Measurements from ENCODE around the gene ERG28. TPM values are rescaled to one million over a fixed set of nuclear protein-coding genes. Genes with fewer than 3 reads are reported as not detected.

Gene ERG28
- total RNA-seq, 1 experiment from 2014 or later: 29.1 TPM

DNA sequence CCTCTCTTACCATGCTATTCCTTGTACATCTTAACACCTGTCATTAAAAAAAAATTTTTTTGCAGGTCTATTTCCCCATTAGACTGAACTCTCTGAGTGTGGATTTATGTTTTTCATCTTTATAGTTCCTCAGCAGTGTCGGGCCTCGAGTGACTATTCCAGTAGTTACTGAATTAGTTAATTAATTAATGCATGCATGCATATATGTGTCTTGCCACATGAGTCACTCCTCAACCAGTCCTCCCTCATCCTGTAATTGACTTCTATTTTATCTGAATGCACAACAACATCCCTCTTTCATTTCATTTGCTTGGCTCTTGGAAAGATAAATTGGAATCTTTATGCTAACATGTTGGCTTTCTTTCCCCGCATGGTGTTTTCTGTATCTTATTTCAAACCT is 35.6 kb downstream of the ERG28 start:
- no peak overlapping the region for H3K27ac Mint-ChIP-seq
- H3K23me2 ChIP-seq (ENCODE audit: insufficient read length, low read depth, low read length, poor library complexity, severe bottlenecking): no peaks in the 10 kb centered on the region
- no peak overlapping the region for H3K18ac ChIP-seq (ENCODE audit: insufficient read length, low read depth, low read length)
- no peak overlapping the region for H2AK5ac ChIP-seq (ENCODE audit: insufficient read length, low read length)
- no peaks in the 10 kb centered on the region for H3K79me2 ChIP-seq (ENCODE audit: insufficient read depth, low read length)
- H4K8ac ChIP-seq (replicated peaks; ENCODE audit: insufficient read length, low read depth, low read length): no peak overlapping the region
- H3K4me3 Mint-ChIP-seq: no peak overlapping the region
- no peak overlapping the region for H3K27ac ChIP-seq (ENCODE audit: insufficient read length, low read depth, low read length)
- no CpG with 5 or more reads among the region's 3 CpGs for whole genome bisulfite sequencing (ENCODE audit: extremely low coverage, insufficient read length, low lambda C conversion rate)
- TF ChIP-seq, protein P1, sequence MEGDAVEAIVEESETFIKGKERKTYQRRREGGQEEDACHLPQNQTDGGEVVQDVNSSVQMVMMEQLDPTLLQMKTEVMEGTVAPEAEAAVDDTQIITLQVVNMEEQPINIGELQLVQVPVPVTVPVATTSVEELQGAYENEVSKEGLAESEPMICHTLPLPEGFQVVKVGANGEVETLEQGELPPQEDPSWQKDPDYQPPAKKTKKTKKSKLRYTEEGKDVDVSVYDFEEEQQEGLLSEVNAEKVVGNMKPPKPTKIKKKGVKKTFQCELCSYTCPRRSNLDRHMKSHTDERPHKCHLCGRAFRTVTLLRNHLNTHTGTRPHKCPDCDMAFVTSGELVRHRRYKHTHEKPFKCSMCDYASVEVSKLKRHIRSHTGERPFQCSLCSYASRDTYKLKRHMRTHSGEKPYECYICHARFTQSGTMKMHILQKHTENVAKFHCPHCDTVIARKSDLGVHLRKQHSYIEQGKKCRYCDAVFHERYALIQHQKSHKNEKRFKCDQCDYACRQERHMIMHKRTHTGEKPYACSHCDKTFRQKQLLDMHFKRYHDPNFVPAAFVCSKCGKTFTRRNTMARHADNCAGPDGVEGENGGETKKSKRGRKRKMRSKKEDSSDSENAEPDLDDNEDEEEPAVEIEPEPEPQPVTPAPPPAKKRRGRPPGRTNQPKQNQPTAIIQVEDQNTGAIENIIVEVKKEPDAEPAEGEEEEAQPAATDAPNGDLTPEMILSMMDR (conservative IDR thresholded peaks at IDR 0.05): no peak
- H3K27me3 Mint-ChIP-seq (ENCODE audit: low read depth): no peaks in the 10 kb centered on the region
- H3K4me1 Mint-ChIP-seq: peaks cover 1 to 12% of the 10 kb centered on the region in 2 experiments
- no peak overlapping the region for H2AFZ ChIP-seq (ENCODE audit: low read length)
- peaks cover 3% of the 10 kb centered on the region; the same call in 1 of the 2 replicates for H3K4me1 ChIP-seq (ENCODE audit: insufficient read depth, low read length)
- DNase-seq: no peak
- H3K23ac ChIP-seq (ENCODE audit: insufficient read length, low read depth, low read length): no peak overlapping the region
- no peak overlapping the region for H3K4ac ChIP-seq (ENCODE audit: low read depth, low read length)
- no peak overlapping the region for H3T11ph ChIP-seq (ENCODE audit: low read length)
- no peak overlapping the region for H2BK15ac ChIP-seq (ENCODE audit: low read depth, low read length)
- H2BK20ac ChIP-seq (ENCODE audit: low read depth, low read length, poor library complexity, severe bottlenecking): no peak overlapping the region
- no peaks in the 10 kb centered on the region for H3K79me1 ChIP-seq (ENCODE audit: insufficient read depth, low read depth, low read length, poor library complexity, severe bottlenecking)
- H3K9ac ChIP-seq (ENCODE audit: extremely low read depth, insufficient read length, low read length): no peak overlapping the region
- H2BK12ac ChIP-seq (ENCODE audit: insufficient read length, low read depth, low read length): no peak overlapping the region
- H4K5ac ChIP-seq (ENCODE audit: insufficient read length, low read depth, low read length): no peak overlapping the region
- H2BK5ac ChIP-seq (ENCODE audit: insufficient read length, low read length): no peak overlapping the region
- H3K27me3 ChIP-seq (ENCODE audit: insufficient read depth, low read length): no peaks in the 10 kb centered on the region
- no peaks in the 10 kb centered on the region for H3K9me3 ChIP-seq (ENCODE audit: control insufficient read depth, low read depth, low read length)
- H3K14ac ChIP-seq (ENCODE audit: insufficient read depth, low read length): no peak overlapping the region
- no peak overlapping the region for H4K91ac ChIP-seq (ENCODE audit: insufficient read length, low read depth, low read length)
- no peak overlapping the region for H3K4me2 ChIP-seq (ENCODE audit: insufficient read depth, insufficient read length, low read length)
- H4K20me1 ChIP-seq (ENCODE audit: control insufficient read depth, insufficient read depth, insufficient read length): no peaks in the 10 kb centered on the region
- H3K36me3 Mint-ChIP-seq (ENCODE audit: insufficient read depth in 1 of 3, low read depth in 3 of 3): no peaks in the 10 kb centered on the region; a peak in 1 of 7 replicates
- no peak overlapping the region for H2BK120ac ChIP-seq (ENCODE audit: low read depth, low read length, poor library complexity, severe bottlenecking)
- H3K56ac ChIP-seq (ENCODE audit: insufficient read length, low read depth, low read length): no peak overlapping the region
- H3K9me3 Mint-ChIP-seq: no peaks in the 10 kb centered on the region
